H1 (cell line): ENCODE data around the gene DBH.

ENCODE experiments used
- CTCF ChIP-seq, 3 experiments: IDR thresholded peaks; 1 replicate in 2 of 3; 2 replicates in 1 of 3; pipeline versions ENCODE4 v1.5.1 to v1.6.1; 2011; ENCODE audit warnings: low read length in 3 of 3, mild to moderate bottlenecking in 3 of 3, inconsistent platforms in 2 of 3, low read depth in 1 of 3, moderate library complexity in 1 of 3; ENCODE audit not compliant: insufficient read depth in 1 of 3; ENCODE audit errors: control extremely low read depth in 1 of 3
- EGR1 ChIP-seq: IDR thresholded peaks from 2 replicates; pipeline ENCODE4 v1.6.1; 2011; ENCODE audit warnings: low read depth, low read length, borderline replicate concordance
- EZH2 ChIP-seq: fragments of 200-600 bp; sonication (generic); IDR thresholded peaks from 2 replicates; pipeline ENCODE4 v1.7.1; 2012; ENCODE audit warnings: low read depth, mild to moderate bottlenecking, moderate library complexity, low read length, inconsistent platforms; ENCODE audit not compliant: severe bottlenecking
- RAD21 ChIP-seq, 2 experiments: IDR thresholded peaks in 1 of 2; conservative IDR thresholded peaks in 1 of 2; 2 replicates each; pipeline ENCODE4 v1.6.1; 2011; ENCODE audit warnings: low read depth in 2 of 2, low read length in 2 of 2, improper control_type of control experiment in 1 of 2, inconsistent platforms in 1 of 2, mild to moderate bottlenecking in 1 of 2, moderate library complexity in 1 of 2
- RFX5 ChIP-seq: IDR thresholded peaks from 2 replicates; pipeline ENCODE4 v1.6.1; 2011; ENCODE audit warnings: low read depth, low read length, improper control_type of control experiment, borderline replicate concordance
- SRF ChIP-seq: IDR thresholded peaks from 2 replicates; pipeline ENCODE4 v1.6.1; 2011; ENCODE audit warnings: mild to moderate bottlenecking, low read depth, low read length, moderate library complexity

- TF ChIP-seq EZH2 (no peak), EGR1 (no peak), CTCF (IDR thresholded peaks at IDR 0.05; ENCODE audit: control extremely low read depth in 1 of 3, insufficient read depth in 1 of 3, low read depth in 1 of 3, low read length in 3 of 3) (no peak), RAD21 (IDR thresholded peaks at IDR 0.05 in 1 of 2, conservative IDR thresholded peaks at IDR 0.05 in 1 of 2; ENCODE audit: low read depth in 2 of 2, low read length in 2 of 2) (no peak), SRF (no peak), RFX5 (no peak)
Measured at GRCh38 chr9:133701321-133701980, 65.3 kb downstream of the DBH start.
